Kidney (tissue), 14 donors: ENCODE data around the gene SPAAR. TPM values are rescaled to one million over a fixed set of nuclear protein-coding genes. Genes with fewer than 3 reads are reported as not detected.

Source experiments
- DNase-seq, 5 donors: peaks; one replicate each; pipeline ENCODE4 v3.0.0-alpha.2; 2013 to 2020
- FAIRE-seq: peaks from 2 replicates; lab custom pipeline; 2012; peaks lifted over from hg19 to GRCh38; lab: Jason Lieb, UNC
- H3K27ac ChIP-seq, 2 donors: one replicate each; pipeline ENCODE4 v1.7.0; 2013; ENCODE audit warnings: low read depth in 2 of 2, low read length in 2 of 2, inconsistent platforms in 1 of 2
- H3K27me3 ChIP-seq: one replicate; pipeline ENCODE4 v1.7.1; 2013; ENCODE audit warnings: low read length, inconsistent platforms; ENCODE audit not compliant: control insufficient read depth, insufficient read depth
- H3K36me3 ChIP-seq, 3 donors: one replicate each; pipeline versions ENCODE4 v1.7.0 to v1.7.1; 2013; ENCODE audit warnings: low read length in 3 of 3, control low read depth in 1 of 3, inconsistent platforms in 1 of 3; ENCODE audit not compliant: insufficient read depth in 3 of 3, control insufficient read depth in 2 of 3
- H3K4me1 ChIP-seq, 3 donors: one replicate each; pipeline versions ENCODE4 v1.7.0 to v1.7.1; 2013; ENCODE audit warnings: low read length in 3 of 3, inconsistent platforms in 1 of 3, low read depth in 1 of 3; ENCODE audit not compliant: control insufficient read depth in 2 of 3, insufficient read depth in 2 of 3
- H3K4me3 ChIP-seq, 3 donors: one replicate each; pipeline versions ENCODE4 v1.7.0 to v1.8.1; 2013; ENCODE audit warnings: low read length in 3 of 3, control low read depth in 1 of 3, inconsistent platforms in 1 of 3
- H3K9ac ChIP-seq, 3 donors: one replicate each; pipeline versions ENCODE4 v1.7.0 to v1.7.1; 2013; ENCODE audit warnings: low read length in 3 of 3, control low read depth in 1 of 3, inconsistent platforms in 1 of 3
- H3K9me3 ChIP-seq, 3 donors: one replicate each; pipeline versions ENCODE4 v1.7.0 to v1.7.1; 2013; ENCODE audit warnings: low read length in 3 of 3, control low read depth in 1 of 3, inconsistent platforms in 1 of 3; ENCODE audit not compliant: control insufficient read depth in 2 of 3, insufficient read depth in 1 of 3
- CTCF ChIP-seq: IDR thresholded peaks from 3 replicates; pipeline ENCODE4 v1.5.1; 2012; ENCODE audit warnings: mild to moderate bottlenecking, moderate library complexity, borderline replicate concordance; ENCODE audit not compliant: insufficient read depth; ENCODE audit errors: extremely low read depth
- intact Hi-C: fragments of 100-400 bp; cut with DNase I; formaldehyde crosslinking; loops from one replicate; pipeline ENCODE4 v1.11.1; 2022
- polyA plus RNA-seq: library from polyadenylated mRNA; stranded (reverse); fragments of 350-450 nt; fragmentation: Illumina TruSeq; extraction: RNeasy Lipid Tissue Mini Kit (QIAGEN cat#74804); gene quantifications from one replicate; pipeline ENCODE4 v1.2.3, GENCODE V29; 2014; ENCODE audit warnings: low read depth, low replicate concordance; ENCODE audit not compliant: insufficient read depth
- total RNA-seq: library from RNA; stranded (reverse); fragmentation: NEBNext Ultra II Directional; extraction: Animal tissue kit (Norgen Biotek cat#: 25700); gene quantifications from one replicate; pipeline ENCODE4 v1.2.1, GENCODE V29; 2021
- donor health status: control.
- donor health status: control.
- donor health status: control.
- donor health status: control.
- donor health status: control.
- donor health status: DM: yes; HTN: yes; CAD: no.
- donor health status: Normal renal cell carcinoma (clear cell type).

The SPAAR gene
- total and polyA plus RNA-seq, 2 donors from 2014 or later: 3.2 to 5.3 TPM

- Histone ChIP-seq H3K27me3 (no peaks in the 10 kb centered on the region), H3K4me1 (peaks cover 0 to 3% (median 0%) of the 10 kb centered on the region in 3 donors), H3K36me3 (no peaks in the 10 kb centered on the region), H3K9ac (no peak overlapping the region), H3K27ac (no peak overlapping the region), H3K4me3 (no peak overlapping the region), H3K9me3 (no peaks in the 10 kb centered on the region)
- intact Hi-C loops: no loop called here
- DNase-seq (no peak), FAIRE-seq (no peak)
- no peak for TF ChIP-seq CTCF
Observed at GRCh38 chr9:35938474-35939356, 29.4 kb downstream of the SPAAR start.

- intact Hi-C loops: no loop called here
- Histone ChIP-seq H3K9me3 (no peaks in the 10 kb centered on the region), H3K27me3 (no peaks in the 10 kb centered on the region), H3K9ac (no peak overlapping the region), H3K4me1 (peaks cover 0 to 3% (median 0%) of the 10 kb centered on the region in 3 donors), H3K36me3 (no peaks in the 10 kb centered on the region), H3K4me3 (no peak overlapping the region), H3K27ac (no peak overlapping the region)
- DNase-seq (no peak), FAIRE-seq (no peak)
- no peak for TF ChIP-seq CTCF
Observed at GRCh38 chr9:35939679-35940250, 30.5 kb downstream of the SPAAR start.

GRCh38 chr9:35940458-35941407 is 31.4 kb downstream of the SPAAR start:
- Histone ChIP-seq H3K4me1 (peaks cover 0 to 6% (median 0%) of the 10 kb centered on the region in 3 donors), H3K27me3 (no peaks in the 10 kb centered on the region), H3K9ac (no peak overlapping the region), H3K36me3 (no peaks in the 10 kb centered on the region), H3K27ac (no peak overlapping the region), H3K9me3 (no peaks in the 10 kb centered on the region), H3K4me3 (no peak overlapping the region)
- TF ChIP-seq CTCF: no peak
- FAIRE-seq (no peak), DNase-seq (no peak)
- intact Hi-C loops: no loop called here
